Body of pancreas (tissue), 4 donors: ENCODE measurements around the gene FAM90A1.
"Not testable (repeated sequence)": the region's sequence is repeated elsewhere in the genome, so short reads cannot be mapped to it uniquely, and the experiment has no call there.

Experiments
- CTCF ChIP-seq, 7 experiments: fragments of 450-650 bp in 4 of 7; fragments of 200-600 bp in 3 of 7; sonication (generic) in 3 of 7; IDR thresholded peaks; one replicate each; pipeline ENCODE4 v1.5.1; 2016 to 2019; ENCODE audit warnings: antibody characterized with exemption in 7 of 7
- POLR2A ChIP-seq, 3 donors: fragments of 450-650 bp; IDR thresholded peaks; one replicate each; pipeline ENCODE4 v1.6.1; 2016; ENCODE audit warnings: antibody characterized with exemption in 3 of 3, mild to moderate bottlenecking in 2 of 3

- TF ChIP-seq CTCF, POLR2A (IDR thresholded peaks at IDR 0.05): not testable (repeated sequence)
Observed at GRCh38 chr12:8233935-8234495, 6.6 kb upstream of the FAM90A1 start.
